HEK293 (cell line): Measurements from ENCODE around the gene RBM4B.

Experiments
- CTCF ChIA-PET: fragments of 350-600 bp; formaldehyde crosslinking; extraction: SDS; loops from one replicate; lab custom pipeline; 2021; ENCODE audit warnings: antibody characterized with exemption; lab: Yijun Ruan, JAX
- POLR2A ChIA-PET: fragments of 300-600 bp; formaldehyde crosslinking; extraction: SDS; loops from one replicate; lab custom pipeline; 2020; ENCODE audit warnings: antibody characterized with exemption, inconsistent platforms; lab: Yijun Ruan, JAX
- H3K27ac ChIP-seq: fragments of 200-500 bp; sonication (Bioruptor generic); 2 replicates; pipeline ENCODE4 v1.5.1; 2014; ENCODE audit warnings: low read depth, low read length, control low read depth, inconsistent platforms; ENCODE audit errors: extremely low read depth
- H3K36me3 ChIP-seq, 2 experiments: fragments of 200-500 bp in 1 of 2; sonication (Bioruptor generic) in 1 of 2; 1 replicate in 1 of 2; 2 replicates in 1 of 2; pipeline ENCODE4 v1.5.1; 2014 to 2017; ENCODE audit warnings: inconsistent platforms in 2 of 2, low read length in 2 of 2; ENCODE audit not compliant: control insufficient read depth in 2 of 2, insufficient read depth in 1 of 2
- H3K4me1 ChIP-seq: fragments of 200-500 bp; sonication (Bioruptor generic); 2 replicates; pipeline ENCODE4 v1.5.1; 2014; ENCODE audit warnings: mild to moderate bottlenecking, low read length, inconsistent platforms; ENCODE audit not compliant: control insufficient read depth, insufficient read depth
- H3K4me3 ChIP-seq: 2 replicates; pipeline ENCODE4 v1.5.1; 2011; ENCODE audit warnings: low read depth, mild to moderate bottlenecking, control low read depth, low read length, moderate library complexity
- H3K9me3 ChIP-seq: fragments of 200-500 bp; sonication (Bioruptor generic); 2 replicates; pipeline ENCODE4 v1.5.1; 2014; ENCODE audit warnings: low read depth, low read length, inconsistent platforms; ENCODE audit not compliant: control insufficient read depth, insufficient read depth
- BCL6B ChIP-seq: fragments of 450-650 bp; formaldehyde crosslinking; IDR thresholded peaks from 2 replicates; pipeline ENCODE4 v1.5.1; 2017; ENCODE audit warnings: missing biosample characterization, missing genetic modification characterization
- GLIS2 ChIP-seq: fragments of 450-650 bp; formaldehyde crosslinking; IDR thresholded peaks from 2 replicates; pipeline ENCODE4 v1.5.1; 2016; ENCODE audit warnings: missing biosample characterization, missing genetic modification characterization
- IKZF3 ChIP-seq: fragments of 450-650 bp; IDR thresholded peaks from 2 replicates; pipeline ENCODE4 v1.5.0; 2018; ENCODE audit warnings: missing biosample characterization, mild to moderate bottlenecking, missing genetic modification characterization, moderate library complexity
- MYNN ChIP-seq: fragments of 450-650 bp; formaldehyde crosslinking; IDR thresholded peaks from 2 replicates; pipeline ENCODE4 v1.5.1; 2016; ENCODE audit warnings: missing biosample characterization, missing genetic modification characterization, borderline replicate concordance
- OVOL3 ChIP-seq: fragments of 450-650 bp; formaldehyde crosslinking; IDR thresholded peaks from 2 replicates; pipeline ENCODE4 v1.5.1; 2016; ENCODE audit warnings: missing biosample characterization, missing genetic modification characterization
- PRDM1 ChIP-seq: fragments of 450-650 bp; formaldehyde crosslinking; IDR thresholded peaks from 2 replicates; pipeline ENCODE4; 2016; ENCODE audit warnings: missing biosample characterization, missing genetic modification characterization
- PRDM10 ChIP-seq: fragments of 450-650 bp; formaldehyde crosslinking; IDR thresholded peaks from 2 replicates; pipeline ENCODE4 v1.5.1; 2016; ENCODE audit warnings: missing biosample characterization, missing genetic modification characterization
- PRDM4 ChIP-seq: fragments of 450-650 bp; formaldehyde crosslinking; IDR thresholded peaks from 2 replicates; pipeline ENCODE4 v1.5.1; 2017; ENCODE audit warnings: missing biosample characterization, missing genetic modification characterization
- PRDM6 ChIP-seq: fragments of 450-650 bp; formaldehyde crosslinking; IDR thresholded peaks from 2 replicates; pipeline ENCODE4 v1.5.1; 2017; ENCODE audit warnings: missing biosample characterization, missing genetic modification characterization
- SCRT2 ChIP-seq: fragments of 450-650 bp; formaldehyde crosslinking; IDR thresholded peaks from 2 replicates; pipeline ENCODE4 v1.5.1; 2016; ENCODE audit warnings: missing biosample characterization, missing genetic modification characterization
- ZBTB17 ChIP-seq: fragments of 450-650 bp; formaldehyde crosslinking; IDR thresholded peaks from 2 replicates; pipeline ENCODE4 v1.5.1; 2016; ENCODE audit warnings: missing biosample characterization, missing genetic modification characterization
- ZFP3 ChIP-seq: fragments of 450-650 bp; formaldehyde crosslinking; IDR thresholded peaks from 2 replicates; pipeline ENCODE4 v1.5.1; 2016; ENCODE audit warnings: low read depth, missing biosample characterization, missing genetic modification characterization
- ZNF16 ChIP-seq: fragments of 450-650 bp; formaldehyde crosslinking; IDR thresholded peaks from 2 replicates; pipeline ENCODE4 v1.5.1; 2016; ENCODE audit warnings: low read depth, missing biosample characterization, missing genetic modification characterization
- ZNF175 ChIP-seq: fragments of 450-650 bp; formaldehyde crosslinking; IDR thresholded peaks from 2 replicates; pipeline ENCODE4 v1.5.1; 2016; ENCODE audit warnings: missing biosample characterization, missing genetic modification characterization
- ZNF202 ChIP-seq: fragments of 450-650 bp; formaldehyde crosslinking; IDR thresholded peaks from 2 replicates; pipeline ENCODE4 v1.5.1; 2016; ENCODE audit warnings: missing biosample characterization, missing genetic modification characterization, borderline replicate concordance
- ZNF302 ChIP-seq: fragments of 450-650 bp; formaldehyde crosslinking; IDR thresholded peaks from 2 replicates; pipeline ENCODE4 v1.5.1; 2016; ENCODE audit warnings: missing biosample characterization, missing genetic modification characterization, low read depth
- ZNF311 ChIP-seq: fragments of 450-650 bp; formaldehyde crosslinking; IDR thresholded peaks from 2 replicates; pipeline ENCODE4 v1.5.1; 2017; ENCODE audit warnings: missing biosample characterization, missing genetic modification characterization, borderline replicate concordance
- ZNF488 ChIP-seq: fragments of 450-650 bp; formaldehyde crosslinking; IDR thresholded peaks from 2 replicates; pipeline ENCODE4 v1.5.1; 2016; ENCODE audit warnings: missing biosample characterization, missing genetic modification characterization
- ZNF510 ChIP-seq: fragments of 450-650 bp; formaldehyde crosslinking; IDR thresholded peaks from 2 replicates; pipeline ENCODE4 v1.5.1; 2018; ENCODE audit warnings: mild to moderate bottlenecking, missing genetic modification characterization, missing biosample characterization; ENCODE audit not compliant: insufficient replicate concordance
- ZNF514 ChIP-seq: fragments of 450-650 bp; formaldehyde crosslinking; IDR thresholded peaks from 2 replicates; pipeline ENCODE4 v1.5.1; 2016; ENCODE audit warnings: missing biosample characterization, missing genetic modification characterization
- ZNF544 ChIP-seq: fragments of 450-650 bp; formaldehyde crosslinking; IDR thresholded peaks from 2 replicates; pipeline ENCODE4 v1.5.0; 2017; ENCODE audit warnings: missing biosample characterization, missing genetic modification characterization
- ZNF561 ChIP-seq: fragments of 450-650 bp; IDR thresholded peaks from 2 replicates; pipeline ENCODE4 v1.5.1; 2018; ENCODE audit warnings: missing biosample characterization, missing genetic modification characterization, borderline replicate concordance
- ZNF621 ChIP-seq: fragments of 450-650 bp; formaldehyde crosslinking; IDR thresholded peaks from 2 replicates; pipeline ENCODE4 v1.5.1; 2017; ENCODE audit warnings: missing biosample characterization, missing genetic modification characterization
- ZNF658 ChIP-seq: fragments of 450-650 bp; formaldehyde crosslinking; IDR thresholded peaks from 2 replicates; pipeline ENCODE4; 2016; ENCODE audit warnings: missing biosample characterization, missing genetic modification characterization
- ZNF670 ChIP-seq: fragments of 450-650 bp; formaldehyde crosslinking; IDR thresholded peaks from 2 replicates; pipeline ENCODE4 v1.5.1; 2016; ENCODE audit warnings: missing biosample characterization, missing genetic modification characterization, low read depth
- ZNF747 ChIP-seq: fragments of 450-650 bp; formaldehyde crosslinking; IDR thresholded peaks from 2 replicates; pipeline ENCODE4 v1.5.1; 2016; ENCODE audit warnings: missing biosample characterization, missing genetic modification characterization
- ZNF777 ChIP-seq: fragments of 450-650 bp; formaldehyde crosslinking; IDR thresholded peaks from 2 replicates; pipeline ENCODE4 v1.5.1; 2017; ENCODE audit warnings: missing biosample characterization, missing genetic modification characterization, borderline replicate concordance

Gene RBM4B

GRCh38 chr11:66637557-66638176, 40.0 kb downstream of the RBM4B start (continued):
- TF ChIP-seq PRDM6 (tag by site-specific recombination) (0 out of 2 replicates have a peak, but pooled peaks have one; percentile 7), PRDM1 (tag by site-specific recombination) (0 out of 2 replicates have a peak, but pooled peaks have one; percentile 4), ZBTB17 (tag by site-specific recombination) (no peak), ZNF514 (tag by site-specific recombination) (no peak), OVOL3 (tag by site-specific recombination) (no peak), ZNF561 (tag by site-specific recombination) (0 out of 2 replicates have a peak, but pooled peaks have one; percentile 20), ZNF488 (tag by site-specific recombination) (no peak), ZNF302 (tag by site-specific recombination) (no peak), ZNF544 (no peak), BCL6B (tag by site-specific recombination) (no peak), IKZF3 (tag by site-specific recombination) (0 out of 2 replicates have a peak, but pooled peaks have one; percentile 26), ZNF621 (tag by site-specific recombination) (no peak), SCRT2 (tag by site-specific recombination) (peak; percentile 38; the same call in 1 of the 2 replicates)

- H3K4me1 ChIP-seq, result no peaks in the 10 kb centered on the region; the same call in 1 of the 2 replicates
- H3K9me3 ChIP-seq, result no peaks in the 10 kb centered on the region
- POLR2A ChIA-PET, result interaction anchor here (5.9 kb wide), 1 partner anchor 19 kb away, joined by 98 read pairs; the partner anchor contains the start of gene RBM14
- H3K27ac ChIP-seq, result no peak overlapping the region
- H3K36me3 ChIP-seq, result peaks cover 7 to 55% of the 10 kb centered on the region in 2 experiments
- CTCF ChIA-PET, result interaction anchor here (1.2 kb wide), 1 partner anchor 57 kb away, joined by 3 read pairs; no protein-coding TSS in a partner anchor
- no peak overlapping the region for H3K4me3 ChIP-seq
- peak; percentile 31 for TF ChIP-seq ZBTB17 (tag by site-specific recombination)
- no peak for TF ChIP-seq ZNF311 (tag by site-specific recombination)
- TF ChIP-seq SCRT2 (tag by site-specific recombination), result no peak
- TF ChIP-seq MYNN (tag by site-specific recombination), result no peak
- TF ChIP-seq ZNF658 (tag by site-specific recombination), result no peak
- TF ChIP-seq ZNF175, result no peak
- no peak for TF ChIP-seq ZFP3 (tag by site-specific recombination)
- TF ChIP-seq ZNF202 (tag by site-specific recombination), result no peak
- TF ChIP-seq ZNF670 (tag by site-specific recombination), result no peak
- TF ChIP-seq ZNF777 (tag by site-specific recombination), result no peak
- no peak for TF ChIP-seq ZNF510 (tag by site-specific recombination)
- TF ChIP-seq GLIS2 (tag by site-specific recombination), result no peak
- peak; percentile 42; the same call in 1 of the 2 replicates for TF ChIP-seq PRDM10 (tag by site-specific recombination)
- peak; percentile 45; the same call in 1 of the 2 replicates for TF ChIP-seq ZNF16 (tag by site-specific recombination)
- TF ChIP-seq ZNF747, result no peak
- TF ChIP-seq PRDM4 (tag by site-specific recombination), result no peak
Observed at GRCh38 chr11:66636411-66636810, 41.3 kb downstream of the RBM4B start.
